GM06990 (cell line): Measurements from ENCODE around the gene CXorf66.

ENCODE experiments used
- DNase-seq: peaks from one replicate; pipeline ENCODE4 v3.0.0-alpha.2; 2011; ENCODE audit not compliant: insufficient read length; ENCODE audit errors: extremely low read depth
- H3K27me3 ChIP-seq: replicated peaks from 2 replicates; pipeline ENCODE4 v1.6.0; 2011; ENCODE audit warnings: low read length; ENCODE audit not compliant: control insufficient read depth, insufficient read depth
- H3K36me3 ChIP-seq: 2 replicates; pipeline ENCODE4 v1.5.1; 2011; ENCODE audit warnings: low read length; ENCODE audit not compliant: control insufficient read depth, insufficient read depth
- H3K4me3 ChIP-seq: replicated peaks from 2 replicates; pipeline ENCODE4 v1.5.1; 2011; ENCODE audit warnings: low read depth, mild to moderate bottlenecking, control low read depth, low read length
- CTCF ChIP-seq: IDR thresholded peaks from 2 replicates; pipeline ENCODE4 v1.5.1; 2011; ENCODE audit warnings: low read length, control low read depth, mild to moderate bottlenecking, inconsistent platforms; ENCODE audit not compliant: insufficient read depth, poor library complexity, severe bottlenecking

CXorf66 gene

GRCh38 chrX:139949703-139950102 lies 15.6 kb downstream of the CXorf66 start:
- Histone ChIP-seq H3K36me3 (no peaks in the 10 kb centered on the region), H3K4me3 (no peak overlapping the region), H3K27me3 (no peaks in the 10 kb centered on the region)
- no peak for DNase-seq
- TF ChIP-seq CTCF, result no peak

GRCh38 chrX:139945075-139945474 lies 20.2 kb downstream of the CXorf66 start:
- Histone ChIP-seq H3K36me3 (no peaks in the 10 kb centered on the region), H3K27me3 (no peaks in the 10 kb centered on the region), H3K4me3 (no peak overlapping the region)

GRCh38 chrX:139936259-139936658 lies 29.1 kb downstream of the CXorf66 start:
- Histone ChIP-seq H3K36me3 (no peaks in the 10 kb centered on the region), H3K27me3 (no peaks in the 10 kb centered on the region), H3K4me3 (no peak overlapping the region)
- TF ChIP-seq CTCF, result no peak
- no peak for DNase-seq

More at GRCh38 chrX:139945075-139945474, 20.2 kb downstream of the CXorf66 start:
- no peak for TF ChIP-seq CTCF
- DNase-seq, result no peak

- no peak for TF ChIP-seq CTCF
- Histone ChIP-seq H3K27me3 (no peaks in the 10 kb centered on the region), H3K4me3 (peak overlapping the region; percentile 63), H3K36me3 (no peaks in the 10 kb centered on the region; the same call in 1 of the 2 replicates)
- no peak for DNase-seq
Measured at GRCh38 chrX:139933904-139934303, 31.4 kb downstream of the CXorf66 start.

- DNase-seq, result peak; percentile 86
- no peaks in the 10 kb centered on the region; the same call in 1 of the 2 replicates for H3K36me3 ChIP-seq
- TF ChIP-seq CTCF, result peak; percentile 23
- H3K27me3 ChIP-seq, result no peaks in the 10 kb centered on the region
- peak within 1 kb of the TSS; percentile 73 for H3K4me3 ChIP-seq
Measured at GRCh38 chrX:139932901-139933796, 32.2 kb downstream of the CXorf66 start, which contains the start of gene ATP11C. Gene ATP11C (minus strand): TSS chrX:139933053. CDS start chrX:139932042, 1,011 bp downstream.
